ENCODE data around the gene HIVEP3. TPM values are rescaled to one million over a fixed set of nuclear protein-coding genes. Genes with fewer than 3 reads are reported as not detected.

The HIVEP3 gene
- total RNA-seq, 1 experiment from 2014 or later: 0.17 TPM

DNA sequence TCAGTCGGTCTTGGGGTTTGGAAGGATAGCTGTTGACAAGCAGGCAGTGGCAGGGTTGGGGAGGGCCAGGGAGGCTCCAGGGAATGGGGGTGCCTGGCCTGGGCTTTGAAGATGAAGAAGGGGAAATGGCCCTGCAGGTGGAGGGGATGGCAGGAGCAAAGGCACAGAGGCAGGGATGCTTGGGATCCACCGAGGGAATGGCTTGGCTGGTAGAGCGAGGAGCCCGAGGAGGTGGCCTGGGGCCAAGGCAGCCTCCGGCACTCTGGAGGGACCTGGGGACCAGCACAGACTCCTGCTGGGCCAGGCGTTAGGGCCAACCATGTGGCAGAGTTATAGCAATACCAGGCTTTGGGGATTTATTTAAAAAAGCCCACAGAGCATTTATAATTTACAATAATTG, 371.4 kb downstream of the HIVEP3 start:
- no peak for DNase-seq (ENCODE audit: extremely low read depth, low read depth)

DNA sequence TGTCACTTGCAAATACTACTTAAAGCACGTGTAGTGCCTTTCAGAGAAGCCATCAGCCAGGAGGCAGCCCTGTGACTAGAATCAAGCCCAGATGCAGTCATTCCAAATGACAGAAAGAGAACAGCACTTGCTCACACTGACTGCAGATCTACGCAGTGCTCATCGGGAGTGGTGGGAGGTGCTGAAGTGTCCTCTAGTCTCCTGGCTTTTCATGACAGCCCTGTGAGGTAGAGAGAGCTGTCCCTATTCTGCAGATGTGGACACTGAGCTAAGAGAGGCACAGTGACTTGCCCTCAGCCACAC, 371.9 kb downstream of the HIVEP3 start:
- DNase-seq (ENCODE audit: extremely low read depth, low read depth): no peak

- DNase-seq (ENCODE audit: extremely low read depth, low read depth): no peak
These were observed 372.5 kb downstream of the HIVEP3 start for GRCh38 chr1:41545996-41546832.

DNA sequence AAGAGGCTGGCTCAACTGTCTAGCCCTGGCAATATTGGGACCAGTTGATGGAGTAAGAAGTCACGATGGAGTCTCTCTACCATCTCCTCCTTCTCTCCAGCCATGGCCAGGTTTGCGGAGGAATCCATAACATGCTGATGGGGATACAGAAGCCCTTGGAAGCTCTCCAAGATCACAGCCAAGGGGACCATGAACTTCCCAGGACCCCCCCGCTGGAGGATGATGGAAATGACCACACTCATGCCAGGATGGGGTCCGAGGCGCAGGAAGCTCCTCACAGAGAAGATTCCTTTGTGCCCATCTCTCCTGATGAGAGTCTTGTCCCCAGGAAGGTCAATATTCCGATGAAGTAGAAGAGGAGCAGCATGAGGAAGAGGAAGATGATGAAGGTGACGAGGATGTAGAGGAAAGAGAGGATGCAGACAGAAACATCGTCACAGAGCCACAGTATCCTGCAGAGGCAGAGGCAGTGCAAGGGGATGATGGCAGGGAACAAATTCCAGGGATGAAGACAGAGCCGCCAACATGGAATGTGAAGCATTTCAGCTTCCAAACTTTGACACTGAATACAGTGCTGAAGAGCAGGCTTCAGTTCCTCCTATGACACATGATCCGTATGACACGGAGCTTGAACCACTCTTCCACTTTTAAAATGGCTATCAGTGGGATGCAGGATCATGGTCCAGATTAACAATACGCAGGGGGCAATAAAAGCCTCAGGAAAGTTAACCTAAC, 376.4 kb downstream of the HIVEP3 start:
- no peak for DNase-seq (ENCODE audit: extremely low read depth, low read depth)

GRCh38 chr1:41541592-41541952, 377.1 kb downstream of the HIVEP3 start:
- DNase-seq (ENCODE audit: extremely low read depth, low read depth): no peak

DNA sequence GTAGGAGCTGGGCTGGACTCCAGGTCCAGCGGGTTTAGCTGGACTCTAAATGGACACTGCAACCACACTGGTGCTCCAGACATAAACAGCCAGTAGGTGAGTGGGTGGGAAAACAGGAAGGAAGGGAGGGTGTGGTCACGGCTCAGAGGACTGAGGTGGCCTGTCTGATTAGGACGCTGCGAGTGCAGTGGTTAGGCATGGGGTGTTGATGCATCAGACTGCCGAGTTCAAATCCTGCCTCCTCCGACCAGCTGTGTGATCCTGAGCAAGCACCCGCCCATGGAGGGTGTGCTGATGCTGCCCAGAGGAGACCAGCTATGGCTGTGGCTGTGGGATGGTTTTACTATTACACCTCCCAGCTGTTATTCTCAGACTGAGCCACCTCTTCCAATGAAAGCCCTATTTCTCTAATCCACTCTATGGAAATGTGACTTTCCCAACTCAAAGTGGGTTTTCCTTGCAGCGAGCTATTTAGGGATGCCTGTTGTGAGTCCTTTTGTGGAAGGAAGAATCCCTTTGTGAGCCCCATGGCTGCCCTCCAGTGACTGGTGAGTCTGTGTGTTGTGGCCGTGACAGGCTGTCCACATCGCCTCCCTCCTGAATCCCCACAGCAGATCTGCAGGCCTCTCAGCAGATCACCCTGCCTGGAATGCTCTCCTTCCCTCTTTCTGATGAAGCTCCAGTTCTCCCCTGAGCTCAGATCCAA, 377.7 kb downstream of the HIVEP3 start:
- DNase-seq (ENCODE audit: extremely low read depth, low read depth): no peak

DNA sequence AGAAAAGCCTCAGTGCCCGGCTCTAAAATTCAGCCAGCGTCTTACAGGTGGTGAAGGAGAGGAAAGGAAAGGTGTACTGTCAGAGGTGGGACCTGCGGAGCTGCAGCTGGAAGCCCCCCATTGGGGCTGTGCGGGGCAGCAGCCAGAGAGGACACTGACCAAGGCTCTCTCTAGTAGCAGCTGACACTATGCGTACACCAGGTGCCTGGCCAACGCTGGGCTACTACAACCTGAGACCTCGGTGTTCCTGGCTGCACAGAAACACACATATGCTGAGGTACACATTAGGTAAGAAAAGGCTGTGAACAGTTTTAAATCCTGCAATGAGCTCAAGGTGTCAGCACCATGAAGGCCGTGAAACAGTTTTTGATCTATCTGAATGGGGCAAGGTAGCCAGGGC, 378.7 kb downstream of the HIVEP3 start:
- no peak for DNase-seq (ENCODE audit: extremely low read depth, low read depth)

GRCh38 chr1:41539418-41539805, 379.3 kb downstream of the HIVEP3 start:
- DNase-seq (ENCODE audit: extremely low read depth, low read depth): no peak

DNA sequence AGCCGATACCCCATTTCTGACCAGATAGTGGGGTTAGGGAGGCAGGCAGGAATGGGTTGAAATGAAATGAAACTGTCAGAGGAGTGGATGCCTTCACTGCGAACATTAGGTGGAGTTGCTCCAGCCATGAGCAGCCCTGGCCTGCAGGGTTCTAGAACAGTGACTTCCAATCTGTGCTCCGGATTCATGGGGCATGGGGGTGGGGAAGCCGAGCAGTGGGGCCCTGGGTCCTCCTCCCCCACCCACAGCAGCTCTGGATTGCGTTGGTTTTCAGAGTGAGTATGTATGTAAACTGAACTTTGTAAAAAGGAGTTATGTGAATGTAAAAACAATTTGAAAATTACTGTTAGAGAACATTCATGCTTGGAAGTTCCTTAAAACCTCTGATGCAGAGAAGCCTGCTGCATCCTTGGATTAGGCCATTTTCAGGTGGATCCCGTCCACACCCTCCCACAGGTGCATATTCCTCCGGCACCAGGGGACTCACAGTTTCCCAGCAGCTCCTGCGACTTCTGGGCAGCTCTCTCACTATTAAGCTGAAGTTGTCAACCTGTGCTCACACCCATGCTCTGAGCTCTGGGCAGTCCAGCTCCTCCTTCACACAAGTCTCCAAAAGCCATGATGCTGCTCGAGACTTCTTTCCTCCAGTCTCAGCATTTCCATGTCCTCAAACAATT, 379.8 kb downstream of the HIVEP3 start:
- no peak for DNase-seq (ENCODE audit: extremely low read depth, low read depth)

- no peak for DNase-seq (ENCODE audit: extremely low read depth, low read depth)
These were observed 380.9 kb downstream of the HIVEP3 start for GRCh38 chr1:41537788-41538351.

DNA sequence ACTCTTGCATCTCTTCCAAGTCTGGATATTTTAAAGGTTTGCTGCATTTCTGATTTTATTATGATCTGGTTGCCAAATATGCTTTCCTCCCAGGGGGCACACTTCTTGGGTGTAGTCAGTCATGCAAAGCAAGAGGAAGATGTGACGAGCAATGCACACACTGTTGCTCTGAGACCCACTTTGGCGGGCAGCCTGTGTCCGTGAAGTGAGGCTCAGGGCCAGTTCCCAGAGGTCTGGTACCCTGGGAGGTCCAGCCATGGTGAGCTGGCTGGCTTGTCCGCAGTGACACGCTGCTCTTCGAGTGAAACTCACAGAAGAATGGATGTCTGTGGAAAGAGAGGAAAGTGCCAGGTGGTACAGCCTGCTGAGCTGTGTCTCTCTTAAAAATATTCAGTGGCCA, 381.5 kb downstream of the HIVEP3 start:
- no peak for DNase-seq (ENCODE audit: extremely low read depth, low read depth)

GRCh38 chr1:41536361-41536802, 382.3 kb downstream of the HIVEP3 start:
- DNase-seq (ENCODE audit: extremely low read depth, low read depth): no peak

DNA sequence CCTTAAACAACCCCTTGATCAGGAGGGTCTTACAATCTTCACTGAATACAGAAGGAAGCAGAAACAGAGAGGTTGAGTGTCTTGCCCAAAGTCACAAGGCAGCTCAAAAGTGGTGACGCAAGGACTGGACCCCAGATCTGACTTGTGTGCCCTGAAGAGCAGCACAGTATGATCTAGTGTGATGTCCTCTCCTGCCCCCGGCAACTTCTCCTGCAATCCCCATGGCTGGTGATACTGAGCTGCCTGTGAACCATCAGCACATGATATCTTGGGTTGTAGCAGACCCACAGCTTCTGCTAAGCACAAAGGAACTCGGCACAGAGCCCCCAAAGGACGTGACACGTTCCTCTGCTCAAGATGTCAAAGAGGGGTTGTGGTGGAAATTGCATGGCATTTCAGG, 383.0 kb downstream of the HIVEP3 start:
- no peak for DNase-seq (ENCODE audit: extremely low read depth, low read depth)

- no peak for DNase-seq (ENCODE audit: extremely low read depth, low read depth)
These were observed 383.4 kb downstream of the HIVEP3 start for GRCh38 chr1:41535276-41535675.

DNA sequence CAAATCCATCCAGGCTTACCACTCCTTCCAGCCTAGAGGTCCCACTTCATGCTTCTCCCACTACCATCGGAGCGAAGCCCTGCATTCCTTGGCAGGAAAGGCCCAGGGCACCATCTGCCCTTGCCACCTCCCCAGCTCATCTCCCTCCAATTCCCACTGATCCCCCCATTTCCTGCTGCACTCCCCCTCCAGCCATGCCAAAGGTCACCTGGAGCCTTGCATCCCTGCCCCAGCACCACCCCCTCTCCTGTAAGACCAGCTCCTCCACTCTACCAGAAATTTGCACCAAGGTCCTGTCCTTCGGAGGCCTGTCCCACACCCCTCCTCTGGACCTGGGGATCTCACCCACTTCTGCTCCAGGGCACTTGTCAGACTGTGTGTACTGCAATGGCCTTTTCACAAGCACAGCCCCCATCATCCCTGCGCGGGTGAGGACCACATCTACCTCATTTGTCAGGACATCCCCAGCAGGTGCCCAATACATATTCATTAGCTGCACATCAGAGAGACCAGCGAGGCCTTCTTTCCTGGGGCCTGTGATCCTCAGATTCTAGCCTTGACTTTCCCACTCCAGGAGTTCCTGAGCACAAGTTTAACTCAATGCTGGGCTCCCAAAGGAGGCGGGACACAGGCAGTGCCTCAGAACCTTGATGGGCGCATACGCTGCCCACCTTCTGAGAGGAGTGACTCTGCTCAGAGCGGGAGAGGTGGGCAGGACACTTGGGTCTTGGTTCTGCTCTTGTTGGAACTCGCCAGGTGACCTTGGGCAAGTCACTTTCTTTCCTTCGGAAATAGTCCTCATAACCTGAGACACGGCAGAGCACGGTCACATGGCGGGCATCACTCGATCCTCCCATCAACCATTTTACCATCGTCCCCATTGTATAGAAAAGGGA, 384.3 kb downstream of the HIVEP3 start:
- no peak for DNase-seq (ENCODE audit: extremely low read depth, low read depth)

- no peak for DNase-seq (ENCODE audit: extremely low read depth, low read depth)
These were observed 385.0 kb downstream of the HIVEP3 start for GRCh38 chr1:41533731-41534080.

GRCh38 chr1:41533016-41533730, 385.5 kb downstream of the HIVEP3 start:
- no peak for DNase-seq (ENCODE audit: extremely low read depth, low read depth)

DNA sequence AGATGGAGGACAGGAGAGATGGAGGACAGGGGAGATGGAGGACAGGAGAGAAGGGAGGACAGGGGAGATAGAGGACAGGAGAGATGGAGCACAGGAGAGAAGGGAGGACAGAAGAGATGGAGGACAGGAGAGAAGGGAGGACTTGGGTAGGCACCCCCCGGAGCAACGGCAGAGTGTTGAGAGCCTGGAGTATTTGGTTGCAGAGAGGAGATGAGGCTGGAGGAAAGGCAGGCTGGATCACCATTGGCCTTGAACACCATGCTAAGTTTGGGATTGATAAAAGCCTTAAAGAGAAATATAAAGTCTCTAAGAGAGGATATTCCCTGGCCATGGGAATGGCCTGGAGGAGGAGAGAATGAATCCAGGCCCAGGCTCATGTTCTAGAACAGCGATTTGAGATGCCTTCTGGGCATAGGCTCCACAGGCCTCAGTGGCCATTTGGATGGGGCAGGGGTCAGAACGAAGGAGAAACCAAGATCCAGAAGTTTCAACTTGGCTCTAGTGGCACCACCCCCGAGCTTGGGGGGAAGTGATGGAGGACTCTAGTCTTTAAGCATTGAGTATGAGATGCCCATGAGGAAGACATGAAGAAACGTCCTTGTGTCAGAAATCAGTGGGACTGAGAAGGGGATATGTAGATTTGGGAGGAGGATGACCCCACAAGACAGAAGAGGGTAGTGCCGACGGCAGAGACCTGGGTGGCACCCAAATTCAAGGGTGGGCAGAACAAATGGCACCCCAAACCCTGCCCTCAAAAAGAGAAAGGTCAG, 386.3 kb downstream of the HIVEP3 start:
- DNase-seq (ENCODE audit: extremely low read depth, low read depth): no peak

Data from NCI-H460 (cell line).